CD4-positive, alpha-beta T cell treated with Interleukin-4 for 4 hours (primary cell): ENCODE measurements around the gene DRD2.

Experiments
- DNase-seq: peaks from one replicate; pipeline ENCODE4 v3.0.0-alpha.2; 2020

DRD2 gene

DNA sequence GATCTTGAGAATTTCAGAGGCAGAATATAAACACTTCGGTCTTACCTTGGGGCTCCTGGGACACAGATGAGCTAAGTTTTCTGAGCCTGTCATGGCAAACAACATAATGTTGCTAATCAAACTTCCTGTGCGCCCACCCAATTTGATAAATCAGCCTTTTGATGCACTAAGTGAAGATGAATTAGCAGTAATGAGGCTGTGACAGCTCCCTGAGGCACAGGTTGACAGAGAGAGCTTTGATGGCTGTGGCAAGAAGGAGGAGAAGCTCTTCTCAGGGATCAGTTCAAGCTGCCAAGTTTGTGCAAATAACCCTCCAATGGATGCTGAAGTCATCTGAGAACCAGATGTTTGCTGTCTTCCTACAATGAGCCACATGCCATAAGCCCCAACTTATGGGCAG, 34.4 kb downstream of the DRD2 start:
- no peak for DNase-seq

DNA sequence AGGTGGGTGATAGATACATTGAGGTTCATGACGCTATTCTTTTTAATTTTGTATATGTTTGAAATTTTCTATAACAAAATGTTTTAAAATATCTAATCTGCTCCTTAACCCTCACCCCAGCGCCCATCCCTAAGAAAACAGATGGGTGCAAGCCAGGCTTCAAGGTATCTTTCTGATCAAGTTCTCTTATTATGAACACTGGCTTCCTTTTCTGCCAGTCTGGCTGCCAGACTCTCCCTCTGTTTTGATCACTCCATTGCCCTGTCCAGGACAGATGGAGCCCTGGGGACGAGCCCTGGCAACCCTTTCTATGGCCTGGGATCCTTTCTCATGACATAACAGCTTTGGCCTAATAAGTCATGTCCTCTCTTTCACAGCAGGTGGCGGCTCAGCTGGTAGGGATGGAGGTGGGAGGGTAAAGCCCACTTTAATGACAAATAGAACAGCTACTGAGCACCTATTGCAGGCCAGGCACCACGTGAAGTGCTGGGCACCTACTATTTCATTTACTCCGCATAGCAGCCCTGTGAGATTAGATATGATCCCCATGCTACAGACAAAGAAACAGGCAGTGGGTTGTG, 38.4 kb downstream of the DRD2 start:
- DNase-seq, result no peak

DNA sequence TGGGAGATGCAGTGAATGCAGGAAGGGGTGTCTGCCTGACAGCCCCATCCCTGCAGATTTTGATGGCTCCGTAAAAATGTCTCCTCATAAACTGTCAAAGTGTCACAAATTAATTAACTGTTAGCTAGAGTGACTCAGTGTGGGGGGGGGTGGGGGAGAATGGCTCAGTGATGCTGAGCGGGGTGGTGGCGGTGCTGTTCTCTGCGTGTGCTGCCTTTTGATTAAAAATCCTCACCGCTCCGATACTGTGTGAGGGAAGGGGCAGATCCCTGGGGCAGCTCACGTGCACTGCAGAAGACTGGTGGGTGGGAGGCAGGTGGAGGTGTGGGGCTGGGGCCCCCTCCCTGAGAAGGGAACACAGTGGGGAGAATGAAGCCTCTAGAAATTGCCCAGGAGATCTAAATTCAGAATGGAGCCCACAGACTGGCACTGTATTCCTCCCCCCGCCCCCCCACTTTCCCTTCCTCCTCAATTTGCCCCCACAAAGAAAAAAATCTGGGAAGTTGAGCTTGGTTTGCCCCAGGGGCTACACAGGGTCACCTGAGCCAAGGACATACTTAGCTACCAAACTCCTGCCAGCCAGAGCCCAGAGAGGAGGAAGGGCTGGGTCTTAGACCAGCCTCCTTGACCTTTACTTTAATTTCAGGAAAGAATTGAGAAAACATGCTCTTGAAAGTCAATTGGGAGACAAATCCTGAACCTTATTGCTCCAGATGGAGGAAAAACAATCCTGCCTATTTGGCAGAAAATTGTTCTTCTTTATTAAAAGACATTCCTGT, 39.8 kb downstream of the DRD2 start:
- DNase-seq, result no peak

DNA sequence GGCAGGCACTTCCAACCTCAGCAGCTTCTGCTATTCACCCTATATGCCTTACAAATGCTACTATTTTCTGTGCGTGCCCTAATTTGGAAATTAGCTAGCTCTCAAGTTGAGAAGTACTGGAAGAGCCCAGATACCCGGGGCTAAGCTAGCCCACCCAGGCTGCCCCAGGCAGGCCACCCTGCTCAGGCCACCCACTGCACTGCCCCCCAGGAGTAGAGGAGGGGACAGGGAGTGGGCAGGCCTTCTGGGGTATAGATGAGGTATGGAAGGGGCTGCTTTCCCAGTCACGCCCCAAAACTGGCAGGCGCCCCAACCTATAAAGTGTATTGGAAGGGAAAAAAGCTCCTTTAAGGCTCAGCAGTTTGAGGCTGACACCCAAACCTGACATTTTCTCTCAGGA, 43.5 kb downstream of the DRD2 start:
- no peak for DNase-seq

DNA sequence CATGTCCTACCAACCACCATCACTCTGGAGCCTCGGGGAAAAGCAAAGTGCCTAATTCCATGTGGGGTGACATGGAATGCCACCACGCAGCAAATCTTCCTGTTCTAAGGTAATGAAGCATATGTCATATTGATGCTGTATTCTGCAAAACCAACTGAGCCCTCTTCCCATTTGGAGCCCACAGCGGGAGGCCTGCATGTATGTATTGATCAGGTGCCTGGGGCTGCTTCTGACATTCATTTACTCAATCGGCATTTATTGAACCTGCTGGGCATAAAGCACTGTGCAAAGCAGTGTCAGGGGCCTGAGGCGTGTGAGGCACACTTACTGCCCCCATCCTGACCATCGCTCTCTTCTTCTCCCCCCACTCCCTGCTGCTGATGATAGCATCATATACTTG, 48.5 kb downstream of the DRD2 start:
- no peak for DNase-seq

DNA sequence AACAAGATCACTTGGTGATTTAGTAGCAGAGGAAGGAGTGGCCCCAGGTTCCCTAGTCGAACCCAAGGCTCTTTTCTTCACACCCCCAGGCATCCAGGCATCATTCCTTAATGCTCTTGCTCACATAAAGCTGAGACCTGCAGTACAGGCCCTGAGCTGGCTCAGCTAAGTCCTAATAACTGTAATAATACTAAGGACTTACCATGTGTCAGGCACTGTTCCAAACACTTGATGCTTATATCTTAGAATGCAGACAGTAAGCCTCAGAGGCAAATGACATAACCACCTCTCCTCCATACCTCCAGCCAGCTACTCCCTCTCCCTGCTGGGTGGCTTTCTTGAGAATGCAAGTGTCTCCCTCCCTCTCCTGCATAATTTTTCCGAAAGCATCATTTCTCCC, 54.4 kb downstream of the DRD2 start:
- no peak for DNase-seq

DNA sequence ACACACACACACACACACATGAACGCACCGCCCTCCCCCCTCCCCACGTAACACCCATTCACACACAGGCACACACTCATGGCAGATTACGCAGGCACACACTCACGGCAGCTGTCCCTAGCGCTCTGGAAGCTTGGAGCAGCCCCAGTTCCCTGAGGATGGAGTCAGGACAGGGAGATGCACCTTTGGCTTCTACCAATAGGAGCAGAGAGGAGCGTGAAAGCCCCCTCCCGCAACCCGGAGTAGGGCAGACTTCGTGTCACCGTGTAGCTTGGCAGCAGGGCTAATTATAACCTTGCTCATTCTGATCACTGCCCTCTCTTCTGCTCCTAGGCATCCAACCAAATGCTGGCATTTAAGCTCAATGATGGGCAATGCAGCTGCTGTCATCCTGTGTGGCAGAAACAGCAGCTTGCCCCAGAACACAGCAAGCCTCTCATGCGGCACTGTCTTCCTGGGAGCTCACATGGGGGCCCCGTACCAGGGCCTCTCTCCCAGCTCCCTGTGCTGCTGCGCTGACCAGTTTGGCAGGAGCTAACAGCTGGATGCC, 55.7 kb downstream of the DRD2 start:
- DNase-seq, result no peak

DNA sequence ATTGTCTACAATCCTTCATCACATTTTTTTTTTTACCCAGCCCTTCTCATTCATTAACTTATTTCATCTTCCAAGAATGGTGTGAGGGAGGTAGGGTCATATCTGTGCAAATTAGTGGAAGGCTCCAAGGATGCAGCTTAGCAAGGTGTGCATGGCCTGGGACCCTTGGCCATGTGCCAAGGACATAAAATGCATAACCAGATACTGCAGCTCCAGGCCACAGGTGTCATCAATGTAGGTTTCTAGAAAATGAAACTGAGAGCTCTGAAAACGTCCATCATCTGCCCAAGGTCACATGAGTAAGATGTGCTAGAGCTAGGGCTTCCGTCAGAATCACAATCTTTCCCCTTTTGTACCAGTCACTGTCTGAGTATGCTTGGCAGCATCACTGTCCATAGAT, 57.8 kb downstream of the DRD2 start:
- no peak for DNase-seq

DNA sequence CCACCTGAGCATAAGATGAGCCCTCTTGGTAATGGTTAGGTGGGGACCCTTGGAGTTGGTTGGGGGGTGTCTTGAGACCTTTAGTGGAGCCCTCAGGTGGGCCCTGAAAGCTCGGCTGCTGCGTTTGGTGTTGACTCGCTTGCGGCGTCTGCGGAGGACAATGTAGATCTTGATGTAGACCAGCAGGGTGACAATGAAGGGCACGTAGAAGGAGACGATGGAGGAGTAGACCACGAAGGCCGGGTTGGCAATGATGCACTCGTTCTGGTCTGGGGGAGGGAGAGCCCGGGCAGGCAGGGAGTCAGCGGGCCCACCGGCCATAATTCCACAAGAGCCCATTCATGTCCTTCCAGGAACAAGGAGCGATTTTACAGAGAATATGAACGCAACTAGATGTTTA, 59.9 kb downstream of the DRD2 start:
- no peak for DNase-seq

DNA sequence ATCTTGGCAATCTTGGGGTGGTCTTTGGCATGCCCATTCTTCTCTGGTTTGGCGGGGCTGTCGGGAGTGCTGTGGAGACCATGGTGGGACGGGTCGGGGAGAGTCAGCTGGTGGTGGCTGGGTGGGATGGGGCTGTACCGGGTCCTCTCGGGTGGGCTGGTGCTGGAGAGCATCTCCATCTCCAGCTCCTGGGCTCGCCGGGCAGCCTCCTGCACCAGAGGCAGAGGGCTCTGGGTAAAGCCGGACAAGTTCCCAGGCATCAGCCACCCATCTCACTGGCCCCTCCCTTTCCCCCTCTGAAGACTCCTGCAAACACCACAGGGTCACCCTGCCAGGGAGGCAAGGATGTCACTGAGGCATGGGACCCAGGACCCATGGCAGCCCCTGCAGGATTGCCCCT, 62.5 kb downstream of the DRD2 start:
- no peak for DNase-seq

DNA sequence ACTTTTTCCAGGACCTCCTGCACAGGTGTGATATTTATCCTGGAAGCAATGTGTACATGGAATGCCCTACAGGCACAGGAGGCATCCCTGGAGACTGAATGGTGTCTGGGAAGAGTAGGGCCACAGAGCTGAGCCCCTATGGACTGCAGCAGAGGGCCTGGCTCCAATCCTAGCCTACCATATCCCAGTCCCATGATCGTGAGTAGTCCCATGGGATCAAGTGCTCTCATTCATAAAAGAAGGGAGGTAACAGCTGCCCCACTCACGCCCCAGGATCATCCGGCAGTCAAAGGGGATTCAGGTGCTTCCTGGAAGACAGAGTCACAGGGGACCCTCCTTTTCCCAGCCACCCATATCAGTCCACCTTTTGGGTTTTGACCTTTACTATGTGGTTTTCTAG, 63.7 kb downstream of the DRD2 start:
- no peak for DNase-seq

DNA sequence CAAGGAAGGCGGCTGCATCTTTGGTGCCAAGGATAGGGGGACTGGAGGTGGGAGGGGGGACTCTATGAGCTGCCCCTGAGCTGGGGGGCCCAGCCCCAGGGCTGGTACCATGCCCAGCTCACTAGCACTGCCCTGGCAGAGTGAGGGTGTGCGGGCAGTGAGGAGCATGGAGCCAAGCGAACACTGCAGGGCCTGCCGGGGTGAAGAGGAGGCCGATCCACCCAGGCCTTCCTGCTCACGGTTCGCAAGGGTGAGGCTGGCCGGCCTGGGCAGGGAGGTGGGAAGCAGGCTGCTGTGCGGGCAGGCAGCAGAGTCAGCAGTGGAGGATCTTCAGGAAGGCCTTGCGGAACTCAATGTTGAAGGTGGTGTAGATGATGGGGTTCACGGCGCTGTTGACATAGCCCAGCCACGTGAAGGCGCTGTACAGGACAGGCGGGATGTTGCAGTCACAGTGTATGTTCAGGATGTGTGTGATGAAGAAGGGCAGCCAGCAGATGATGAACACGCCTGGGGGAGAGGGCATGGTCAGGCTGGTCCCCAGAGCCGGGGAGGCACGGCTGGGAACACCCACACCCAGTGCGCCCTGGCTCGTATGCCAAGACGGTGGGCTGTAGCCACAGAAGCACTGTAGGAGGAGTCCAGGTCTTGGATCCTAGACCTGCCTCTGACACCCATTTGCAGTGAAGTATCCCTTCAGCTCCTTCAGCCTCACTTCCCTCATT, 64.6 kb downstream of the DRD2 start:
- DNase-seq, result no peak

DNA sequence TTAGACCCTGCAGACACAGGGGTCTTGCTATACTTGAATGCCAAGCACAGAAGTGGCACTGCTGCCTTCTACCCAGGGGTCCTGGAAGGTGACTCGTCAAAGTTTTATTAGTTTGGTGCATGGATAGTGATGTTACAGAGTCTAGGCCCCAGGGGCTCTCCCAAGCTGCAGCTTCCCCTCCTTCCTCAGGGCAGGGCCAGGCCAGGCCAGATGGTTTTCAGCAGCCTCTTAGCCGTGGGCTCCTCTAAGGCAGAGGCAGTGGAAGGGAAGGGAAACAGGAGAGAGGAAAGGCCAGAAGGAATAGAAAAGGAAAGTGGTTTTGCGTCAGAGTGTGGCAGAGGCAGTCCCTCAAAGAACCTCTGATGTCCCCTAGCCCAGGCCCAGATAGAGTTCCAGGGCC, 65.7 kb downstream of the DRD2 start:
- no peak for DNase-seq

DNA sequence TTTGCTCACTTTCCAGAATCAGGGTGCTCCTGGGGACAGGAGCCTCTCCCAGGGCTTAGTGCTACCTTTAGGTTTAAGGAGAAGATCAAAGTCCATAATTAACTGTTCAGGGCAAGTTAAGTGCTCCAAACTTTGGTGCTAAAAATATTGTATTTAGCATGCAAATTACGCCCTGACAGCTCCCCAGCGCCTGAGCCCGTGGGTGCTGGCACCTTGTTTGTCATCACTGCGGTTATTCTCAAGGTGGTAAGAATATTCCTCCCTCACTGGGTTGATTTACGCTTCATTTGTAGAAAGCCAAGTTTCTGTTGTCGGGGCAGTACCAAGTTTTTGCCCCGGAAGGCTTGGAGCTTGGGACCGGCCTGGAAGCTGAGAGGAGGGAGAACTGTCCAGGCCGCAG, 66.3 kb downstream of the DRD2 start:
- DNase-seq, result no peak

DNA sequence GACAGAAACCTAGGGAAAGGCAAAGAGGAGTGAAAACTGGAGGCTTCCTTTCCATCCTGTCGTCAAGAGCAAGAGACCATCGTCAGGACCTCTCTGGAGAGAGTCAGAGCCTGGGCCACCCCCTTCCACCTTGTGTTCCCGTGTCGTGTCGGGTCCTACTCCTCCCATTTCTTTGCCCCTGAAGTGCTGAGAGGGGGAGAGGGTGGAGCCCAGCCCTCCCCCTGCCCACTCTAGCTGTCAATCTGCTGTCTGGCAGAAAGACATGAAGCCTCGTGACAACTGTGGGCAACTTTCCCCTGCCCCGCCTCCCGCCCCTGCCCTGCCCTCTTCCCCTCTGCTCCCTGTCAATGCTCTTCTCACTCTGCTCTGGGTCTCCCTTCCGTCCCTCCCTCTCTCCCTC, 67.0 kb downstream of the DRD2 start:
- DNase-seq, result no peak

DNA sequence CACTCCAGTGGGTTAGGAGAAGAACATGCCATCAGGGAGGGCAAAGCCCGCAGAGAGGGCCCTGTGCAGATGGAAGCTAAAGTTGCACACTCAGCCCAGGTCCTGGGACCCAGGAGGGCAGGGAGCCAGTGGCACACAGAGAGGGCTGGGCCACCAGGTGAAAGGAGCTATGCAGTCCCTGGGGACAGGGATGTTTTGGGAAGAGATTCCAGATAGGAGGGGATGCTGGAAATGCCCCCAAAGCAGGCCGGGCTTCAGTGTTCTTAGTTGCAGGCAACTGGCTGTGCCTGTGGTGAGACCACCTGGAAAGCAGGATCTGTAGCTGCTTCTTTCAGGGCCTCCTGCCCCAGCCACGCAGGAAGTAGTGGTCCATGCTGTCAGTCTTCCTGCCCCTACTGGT, 68.0 kb downstream of the DRD2 start:
- DNase-seq, result no peak

DNA sequence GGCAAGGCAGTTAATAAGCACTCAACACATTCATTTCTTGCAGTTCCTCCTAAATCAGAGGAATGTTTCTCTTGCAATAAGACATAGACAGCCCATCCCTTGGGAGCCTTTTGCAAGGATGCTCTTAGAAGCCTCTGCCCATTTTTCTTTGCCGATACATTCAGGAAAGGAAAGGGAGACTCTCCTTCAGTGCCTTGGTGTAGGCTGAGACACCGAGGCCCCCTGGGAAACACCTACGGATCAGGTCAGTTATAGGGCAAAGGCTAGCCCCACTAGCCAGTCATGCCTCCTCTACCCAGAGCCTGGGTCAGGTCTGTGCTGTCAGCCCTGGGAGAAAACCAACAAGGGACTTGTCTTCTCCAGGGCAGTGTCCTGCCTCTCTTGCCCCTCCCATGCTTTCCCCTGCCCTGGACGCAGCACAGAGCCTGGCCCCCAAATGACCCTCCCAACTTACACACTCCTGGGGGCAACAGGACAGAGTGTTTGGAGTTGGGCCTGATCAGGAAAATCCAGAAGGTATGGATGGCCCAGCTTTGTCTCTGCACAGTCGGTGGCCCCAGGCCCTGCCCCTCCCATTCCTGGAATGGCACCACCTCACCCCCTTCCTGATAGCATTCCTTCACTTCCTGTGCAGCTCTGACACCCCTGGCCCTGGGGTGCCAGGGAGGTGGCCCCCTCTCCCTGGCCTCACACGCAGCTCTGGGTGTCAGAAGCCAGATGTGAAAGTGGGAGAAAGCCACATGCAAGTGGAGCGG, 69.3 kb downstream of the DRD2 start:
- DNase-seq, result no peak

DNA sequence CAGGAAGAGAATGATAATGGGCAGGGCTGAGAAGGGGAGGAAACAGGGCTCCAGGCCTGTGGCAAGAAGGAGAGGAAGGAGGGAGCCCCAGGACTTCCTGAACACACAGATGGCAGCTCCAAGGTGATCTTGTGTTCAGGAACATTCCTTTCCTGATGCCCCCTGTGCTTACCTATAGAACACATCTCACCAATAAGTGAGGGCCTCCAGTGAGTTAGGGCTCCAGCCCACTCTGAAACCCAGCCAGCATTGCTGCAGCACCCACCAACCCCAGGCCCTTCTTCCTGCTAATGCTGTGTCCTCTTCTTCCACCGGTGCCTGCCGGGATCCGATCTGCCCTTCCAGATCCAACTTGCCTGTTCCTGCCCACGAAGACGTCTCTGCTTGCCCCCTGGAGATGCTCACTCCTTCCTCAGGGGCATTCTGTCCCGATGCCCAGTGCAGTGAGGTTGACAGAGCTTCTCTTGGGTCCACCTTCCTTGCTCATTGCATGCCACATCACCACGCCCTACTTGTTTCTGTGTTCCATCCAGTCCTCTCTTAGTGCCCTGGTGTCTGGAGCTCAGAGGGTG, 70.3 kb downstream of the DRD2 start:
- DNase-seq, result no peak

DNA sequence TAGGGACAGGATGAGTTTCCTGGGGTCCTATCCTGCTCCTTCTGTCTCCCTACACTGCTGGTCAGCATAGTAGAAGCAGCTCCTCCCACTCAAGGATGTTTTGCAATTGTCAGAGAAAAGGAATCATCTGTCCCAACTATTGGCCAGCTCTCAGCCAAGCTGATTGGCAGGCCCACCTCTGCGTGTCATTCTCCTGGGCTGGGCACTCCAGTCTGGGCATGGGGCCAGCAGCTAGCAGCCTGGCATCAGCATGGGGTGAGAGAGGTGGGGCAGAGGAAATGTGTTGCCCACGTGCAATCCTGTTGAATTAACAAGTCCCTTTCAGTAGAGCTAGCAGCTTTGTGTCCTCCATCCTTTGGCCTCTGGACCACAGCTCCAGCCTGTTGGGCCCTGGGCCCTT, 73.5 kb downstream of the DRD2 start:
- DNase-seq, result no peak

DNA sequence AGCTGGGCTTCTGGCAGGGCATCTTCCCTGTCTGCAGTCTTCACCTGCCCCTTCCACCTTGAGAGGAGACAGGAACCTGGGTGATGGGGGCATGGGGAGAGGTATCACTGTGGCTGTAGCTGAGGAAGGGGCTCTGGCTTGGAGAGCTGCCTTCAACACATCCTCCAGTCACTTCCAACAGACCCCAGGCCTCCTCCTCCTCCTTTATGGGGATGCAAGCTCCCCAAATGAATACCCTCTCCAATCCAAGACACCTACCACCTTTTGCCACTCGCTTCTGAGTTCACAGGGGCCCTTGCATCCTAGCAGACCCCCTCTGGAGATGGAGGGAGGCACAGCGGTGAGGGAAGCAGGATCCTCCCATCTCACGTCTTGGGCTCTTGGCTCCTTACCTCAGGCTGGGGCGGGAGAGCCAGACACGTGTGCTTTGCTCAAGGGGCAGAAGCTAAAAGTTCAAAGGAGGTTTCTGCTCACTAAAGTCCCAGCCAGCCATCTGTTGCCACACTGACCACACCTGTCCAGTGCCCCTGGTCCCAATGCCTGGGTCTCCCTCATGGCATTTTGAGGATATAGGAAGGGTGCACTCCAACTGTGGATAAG, 74.5 kb downstream of the DRD2 start:
- no peak for DNase-seq

DNA sequence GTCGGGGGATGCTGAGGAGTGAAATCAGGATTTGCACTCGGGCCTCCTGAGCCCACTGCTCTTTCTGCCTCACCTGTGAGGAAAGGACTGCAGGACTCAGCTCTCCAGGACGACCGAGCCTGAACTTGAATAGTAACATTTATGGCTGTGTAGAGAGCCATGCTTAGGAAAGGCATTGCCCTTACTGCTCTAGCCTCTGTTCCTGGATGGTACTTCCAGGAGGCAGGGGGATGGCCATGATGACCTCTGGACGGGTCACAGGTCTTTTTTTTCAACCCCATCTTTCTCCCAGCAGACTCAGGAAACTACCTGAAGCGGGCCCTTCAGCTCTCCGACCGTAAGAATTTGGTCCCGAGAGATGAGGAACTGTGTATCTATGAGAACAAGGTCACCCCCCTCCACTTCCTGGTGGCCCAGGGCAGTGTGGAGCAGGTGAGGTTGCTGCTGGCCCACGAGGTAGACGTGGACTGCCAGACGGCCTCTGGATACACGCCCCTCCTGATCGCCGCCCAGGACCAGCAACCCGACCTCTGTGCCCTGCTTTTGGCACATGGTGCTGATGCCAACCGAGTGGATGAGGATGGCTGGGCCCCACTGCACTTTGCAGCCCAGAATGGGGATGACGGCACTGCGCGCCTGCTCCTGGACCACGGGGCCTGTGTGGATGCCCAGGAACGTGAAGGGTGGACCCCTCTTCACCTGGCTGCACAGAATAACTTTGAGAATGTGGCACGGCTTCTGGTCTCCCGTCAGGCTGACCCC, 76.3 kb downstream of the DRD2 start:
- DNase-seq, result no peak

DNA sequence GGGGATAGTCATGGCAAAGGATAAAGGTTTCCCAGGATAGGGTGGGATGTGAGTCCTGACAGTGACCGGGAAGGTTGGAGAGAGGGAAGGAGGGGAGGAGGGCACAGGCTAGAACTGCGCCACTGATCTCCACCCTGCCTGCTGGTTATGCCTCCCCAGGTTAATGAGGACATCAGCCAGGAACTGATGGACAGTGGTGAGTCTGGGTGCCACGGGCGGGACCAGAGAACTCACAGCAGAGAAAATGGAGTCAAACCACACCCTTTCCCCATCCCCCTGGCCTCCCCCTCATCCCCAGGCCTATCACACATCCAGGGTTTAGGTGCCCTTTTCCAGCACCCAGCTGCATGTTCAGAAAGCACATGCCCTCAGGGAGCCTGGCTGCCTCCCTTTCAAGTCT, 77.4 kb downstream of the DRD2 start:
- no peak for DNase-seq
